Mesodermal cell (in vitro differentiated cells): ENCODE measurements around the gene LYSMD3.

ENCODE experiments used
- H3K27ac ChIP-seq: 2 replicates; pipeline ENCODE4 v1.7.0; 2013; ENCODE audit warnings: mild to moderate bottlenecking, low read depth, low read length, moderate library complexity; ENCODE audit not compliant: severe bottlenecking
- H3K36me3 ChIP-seq: 2 replicates; pipeline ENCODE4 v1.7.1; 2013; ENCODE audit warnings: mild to moderate bottlenecking, low read length, moderate library complexity; ENCODE audit not compliant: control insufficient read depth, insufficient read depth
- H3K4me1 ChIP-seq: one replicate; pipeline ENCODE4 v1.7.1; 2013; ENCODE audit warnings: mild to moderate bottlenecking, low read length; ENCODE audit not compliant: insufficient read depth, control insufficient read depth, poor library complexity, severe bottlenecking
- H3K4me3 ChIP-seq: 2 replicates; pipeline ENCODE4 v1.7.0; 2013; ENCODE audit warnings: low read length, control low read depth, mild to moderate bottlenecking; ENCODE audit not compliant: insufficient read depth, poor library complexity, severe bottlenecking; ENCODE audit errors: extremely low read depth
- H3K9me3 ChIP-seq: 2 replicates; pipeline ENCODE4 v1.7.1; 2013; ENCODE audit warnings: mild to moderate bottlenecking, low read length, moderate library complexity; ENCODE audit not compliant: control insufficient read depth
- WGBS, 2 experiments: methylation state at CpG; one replicate each; pipeline ENCODE4 v1.1.5; 2013; ENCODE audit warnings: missing lambda C conversion rate in 2 of 2; ENCODE audit not compliant: insufficient coverage in 2 of 2; 5-methylcytosine and 5-hydroxymethylcytosine counted together

The LYSMD3 gene

GRCh38 chr5:90518661-90519060 is 10.7 kb downstream of the LYSMD3 start:
- Histone ChIP-seq H3K4me1 (peaks cover 5% of the 10 kb centered on the region), H3K9me3 (no peaks in the 10 kb centered on the region), H3K4me3 (no peak overlapping the region), H3K36me3 (peaks cover 24% of the 10 kb centered on the region), H3K27ac (no peak overlapping the region)

- Histone ChIP-seq H3K27ac (no peak overlapping the region), H3K4me3 (no peak overlapping the region), H3K9me3 (no peaks in the 10 kb centered on the region), H3K36me3 (peaks cover 7% of the 10 kb centered on the region), H3K4me1 (peaks cover 5% of the 10 kb centered on the region)
- 100% methylated on average over 1 of the region's 3 CpGs; no CpG with 5 or more reads in 1 of the 2 experiments for WGBS, 2 experiments
Measured at GRCh38 chr5:90514520-90514919, 14.9 kb downstream of the LYSMD3 start.

DNA sequence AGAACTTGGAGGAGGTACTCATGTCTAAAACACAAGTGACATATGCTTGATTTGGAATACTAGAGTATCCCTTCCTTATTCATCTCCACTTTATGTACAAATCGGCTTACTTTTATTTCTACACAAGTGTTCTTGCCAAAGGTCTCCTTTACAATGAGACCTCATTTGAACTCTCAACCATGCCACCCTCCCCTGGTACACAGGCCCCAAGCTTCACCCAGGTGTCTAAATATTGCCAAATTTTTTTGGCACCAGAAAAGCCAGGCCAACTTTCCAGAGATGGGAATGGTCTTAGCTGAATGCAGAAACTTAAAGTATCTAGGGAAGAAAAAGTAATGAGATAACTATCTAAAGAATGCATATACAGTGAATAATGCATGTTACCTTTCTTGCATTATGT is 18.9 kb downstream of the LYSMD3 start:
- Histone ChIP-seq H3K4me1 (no peaks in the 10 kb centered on the region), H3K27ac (no peak overlapping the region), H3K4me3 (no peak overlapping the region), H3K9me3 (no peaks in the 10 kb centered on the region), H3K36me3 (no peaks in the 10 kb centered on the region)
- WGBS, 2 experiments = 100% methylated on average over 1 of the region's 1 CpG

DNA sequence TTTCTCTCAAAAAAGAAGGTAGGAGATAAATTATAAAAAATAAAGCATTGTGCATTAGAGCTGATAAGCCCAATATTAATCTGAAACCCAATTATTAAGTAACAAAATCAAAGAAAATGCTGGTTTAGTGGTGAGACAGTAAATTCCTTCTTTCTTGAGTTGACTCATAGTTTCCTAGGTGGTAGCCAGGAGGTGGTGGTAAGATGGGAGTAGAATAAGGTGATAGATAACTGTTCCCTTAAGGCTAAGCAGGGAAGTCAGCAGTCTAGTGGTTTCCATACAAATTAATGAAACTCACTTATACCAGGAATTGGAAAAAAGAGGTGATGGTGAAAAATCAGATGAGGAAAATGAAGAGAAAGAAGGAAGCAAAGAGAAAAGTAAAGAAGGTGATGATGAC is 23.2 kb downstream of the LYSMD3 start:
- Histone ChIP-seq H3K9me3 (no peaks in the 10 kb centered on the region), H3K36me3 (no peaks in the 10 kb centered on the region), H3K4me1 (no peaks in the 10 kb centered on the region), H3K27ac (no peak overlapping the region), H3K4me3 (no peak overlapping the region)

DNA sequence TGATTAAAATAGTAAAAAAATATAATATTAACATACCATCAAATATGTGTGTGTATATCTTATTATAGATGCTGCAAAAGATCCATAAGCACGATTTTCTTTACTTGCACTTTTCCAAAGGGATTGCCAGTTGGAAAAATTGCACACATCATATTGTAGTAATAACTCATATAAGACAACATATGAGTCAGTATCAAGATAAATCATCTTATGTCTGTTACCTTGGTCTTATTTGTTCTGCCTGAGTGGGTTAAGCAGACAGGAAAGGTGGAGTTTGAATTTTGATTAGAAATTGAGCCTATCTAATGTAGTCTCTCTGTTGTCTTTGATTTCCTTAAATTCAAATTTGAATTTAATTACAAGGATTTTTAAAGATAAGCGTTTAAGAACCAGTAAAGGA is 24.6 kb downstream of the LYSMD3 start:
- Histone ChIP-seq H3K4me1 (no peaks in the 10 kb centered on the region), H3K36me3 (no peaks in the 10 kb centered on the region), H3K9me3 (no peaks in the 10 kb centered on the region), H3K27ac (no peak overlapping the region), H3K4me3 (no peak overlapping the region)
- no CpG with 5 or more reads among the region's 2 CpGs for WGBS, 2 experiments

DNA sequence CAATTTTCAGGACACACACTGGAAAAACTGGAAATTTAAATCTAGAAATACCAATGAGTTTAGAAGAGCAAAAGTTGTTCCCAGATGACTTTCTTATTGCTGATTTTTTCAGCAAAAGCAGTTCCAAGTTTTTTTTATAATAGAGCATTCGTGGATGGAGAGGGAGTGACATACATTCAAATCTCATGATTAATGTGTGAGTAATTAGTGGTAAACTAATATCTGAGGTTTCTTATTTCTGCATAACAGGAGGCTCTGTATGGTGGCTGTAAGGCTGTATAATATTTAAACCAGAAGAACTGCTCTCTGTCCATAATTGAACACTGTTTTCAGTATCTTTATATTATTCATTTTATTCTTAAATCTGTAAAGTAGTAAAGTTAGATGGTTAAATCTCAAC is 25.8 kb downstream of the LYSMD3 start:
- Histone ChIP-seq H3K9me3 (no peaks in the 10 kb centered on the region), H3K4me1 (no peaks in the 10 kb centered on the region), H3K27ac (no peak overlapping the region), H3K36me3 (no peaks in the 10 kb centered on the region), H3K4me3 (no peak overlapping the region)
- WGBS, 2 experiments = no CpG with 5 or more reads among the region's 1 CpG

DNA sequence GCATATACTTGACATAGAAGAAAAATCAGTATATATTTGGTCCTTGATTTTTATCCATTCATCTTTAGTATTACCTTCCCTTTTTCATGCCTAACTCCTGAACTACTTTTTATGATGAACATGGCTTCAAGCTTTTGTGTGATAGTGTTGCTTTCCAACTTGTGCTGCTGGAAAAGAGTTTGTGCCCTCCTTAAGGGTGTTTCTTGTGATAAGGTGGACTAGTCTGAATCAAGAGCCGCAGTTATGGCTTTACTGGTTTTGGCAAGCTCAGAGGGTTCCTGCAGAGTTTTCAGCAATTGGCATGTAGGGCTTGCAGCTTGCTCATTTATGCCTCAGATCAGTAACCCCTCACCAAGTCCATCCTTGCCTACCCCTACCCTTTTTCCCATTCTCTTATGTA is 34.2 kb downstream of the LYSMD3 start:
- Histone ChIP-seq H3K4me1 (no peaks in the 10 kb centered on the region), H3K36me3 (no peaks in the 10 kb centered on the region), H3K4me3 (no peak overlapping the region), H3K27ac (no peak overlapping the region), H3K9me3 (no peaks in the 10 kb centered on the region)
- WGBS, 2 experiments = 86% methylated on average over 1 of the region's 1 CpG; no CpG with 5 or more reads in 1 of the 2 experiments

- H3K9me3 ChIP-seq = no peaks in the 10 kb centered on the region
Measured at GRCh38 chr5:90494043-90494442, 35.3 kb downstream of the LYSMD3 start.

DNA sequence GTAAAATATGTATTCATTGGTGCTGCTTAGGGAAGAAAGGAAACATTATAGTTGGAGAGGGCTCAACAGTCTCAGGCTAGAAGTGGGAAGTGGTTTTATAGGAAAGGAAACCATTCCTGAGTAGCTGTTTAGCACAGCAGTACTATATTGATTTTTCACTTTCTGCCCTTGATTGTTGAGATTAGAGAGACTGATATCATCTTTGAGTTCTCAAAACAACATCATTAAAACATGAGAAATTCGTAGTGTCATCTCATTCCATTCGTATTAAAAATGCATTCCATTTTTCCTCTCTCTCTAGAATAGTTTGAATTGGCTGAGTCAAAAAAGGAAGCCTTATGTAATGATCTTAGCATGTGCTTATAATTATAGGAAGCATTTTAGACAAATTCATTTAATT is 40.6 kb downstream of the LYSMD3 start:
- Histone ChIP-seq H3K4me1 (no peaks in the 10 kb centered on the region), H3K27ac (no peak overlapping the region), H3K36me3 (no peaks in the 10 kb centered on the region), H3K4me3 (no peak overlapping the region), H3K9me3 (no peaks in the 10 kb centered on the region)
- no CpG with 5 or more reads among the region's 2 CpGs for WGBS, 2 experiments

More at GRCh38 chr5:90494043-90494442, 35.3 kb downstream of the LYSMD3 start:
- Histone ChIP-seq H3K27ac (no peak overlapping the region), H3K4me3 (no peak overlapping the region), H3K36me3 (no peaks in the 10 kb centered on the region), H3K4me1 (no peaks in the 10 kb centered on the region)

DNA sequence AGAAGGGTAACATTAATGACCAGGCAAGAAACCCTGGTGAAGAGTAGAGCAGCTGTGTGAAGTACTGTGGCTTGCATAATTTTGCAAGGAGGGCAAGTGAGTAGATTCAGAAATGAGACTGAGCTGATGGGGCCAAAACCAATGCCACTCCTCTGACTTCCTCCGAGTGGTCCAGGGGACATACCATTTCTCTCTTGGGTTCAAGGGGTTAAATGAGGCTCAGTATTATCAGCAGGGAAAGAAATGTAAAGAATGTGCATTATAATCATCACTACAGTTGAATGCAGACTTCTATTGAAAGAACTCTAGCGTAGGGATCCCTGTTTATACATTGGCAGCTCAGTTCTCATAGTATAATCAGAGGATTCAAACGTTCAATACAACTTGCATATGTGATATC is 44.8 kb downstream of the LYSMD3 start:
- 100% methylated on average over 1 to 2 of the region's 3 CpGs for WGBS, 2 experiments
- Histone ChIP-seq H3K36me3 (no peaks in the 10 kb centered on the region), H3K4me3 (no peak overlapping the region)

GRCh38 chr5:90483206-90483605 is 46.2 kb downstream of the LYSMD3 start:
- H3K27ac ChIP-seq = no peak overlapping the region
- H3K4me1 ChIP-seq = no peaks in the 10 kb centered on the region
- no peak overlapping the region for H3K4me3 ChIP-seq
- H3K36me3 ChIP-seq = no peaks in the 10 kb centered on the region
- WGBS, 2 experiments = 90 to 96% methylated on average over 5 to 8 of the region's 8 CpGs
- H3K9me3 ChIP-seq = no peaks in the 10 kb centered on the region

More for the DNA sequence above, 44.8 kb downstream of the LYSMD3 start:
- H3K9me3 ChIP-seq = no peaks in the 10 kb centered on the region
- no peak overlapping the region for H3K27ac ChIP-seq
- no peaks in the 10 kb centered on the region for H3K4me1 ChIP-seq

DNA sequence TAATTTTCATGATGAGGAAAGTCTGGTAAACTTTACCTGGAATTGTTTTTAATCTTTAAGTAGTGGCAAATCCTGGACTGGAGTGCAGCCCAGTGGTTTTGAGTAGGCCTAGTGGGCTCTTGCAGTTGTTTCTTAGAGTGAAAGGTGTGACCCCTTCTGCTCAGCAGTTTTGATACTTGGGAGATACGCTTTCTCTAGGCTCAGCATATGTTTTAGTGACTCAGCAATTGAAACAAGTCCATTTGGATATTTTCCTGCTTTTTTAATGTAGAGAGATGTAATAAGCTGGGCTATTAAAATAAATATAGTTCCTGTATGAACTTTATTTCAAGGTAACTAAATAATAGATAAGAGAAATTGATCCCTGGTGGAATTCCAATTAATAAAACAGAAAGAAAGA is 48.7 kb downstream of the LYSMD3 start:
- WGBS, 2 experiments = 100% methylated on average over 1 of the region's 1 CpG; no CpG with 5 or more reads in 1 of the 2 experiments
- H3K4me3 ChIP-seq = no peak overlapping the region

More for the DNA sequence above, 48.7 kb downstream of the LYSMD3 start:
- no peak overlapping the region for H3K27ac ChIP-seq
- H3K36me3 ChIP-seq = no peaks in the 10 kb centered on the region
- H3K4me1 ChIP-seq = no peaks in the 10 kb centered on the region
- H3K9me3 ChIP-seq = no peaks in the 10 kb centered on the region
